ENCODE measurements around the gene TMEM37.

Gene TMEM37

DNA sequence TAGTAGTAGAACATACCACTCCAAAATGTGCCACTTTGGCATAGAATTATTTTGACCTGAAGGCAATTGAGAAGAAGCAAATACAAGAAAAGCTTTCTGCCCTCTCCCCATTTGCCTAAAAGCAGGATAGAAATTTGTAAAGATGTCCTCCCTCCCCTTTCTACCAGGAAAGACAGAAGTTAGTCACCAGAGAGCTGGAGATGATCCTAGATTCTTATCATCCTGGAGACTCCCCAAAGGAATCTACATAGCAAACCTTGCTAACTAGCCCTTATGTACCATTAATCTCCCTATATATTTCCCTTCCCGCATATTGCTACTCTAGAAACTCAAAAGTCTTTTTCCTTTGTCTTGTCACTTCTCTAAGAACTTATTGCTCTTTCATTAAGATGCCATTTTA lies 12.6 kb upstream of the TMEM37 start:
- no peak for DNase-seq

GRCh38 chr2:119419803-119420508 lies 11.7 kb upstream of the TMEM37 start:
- DNase-seq, result no peak

DNA sequence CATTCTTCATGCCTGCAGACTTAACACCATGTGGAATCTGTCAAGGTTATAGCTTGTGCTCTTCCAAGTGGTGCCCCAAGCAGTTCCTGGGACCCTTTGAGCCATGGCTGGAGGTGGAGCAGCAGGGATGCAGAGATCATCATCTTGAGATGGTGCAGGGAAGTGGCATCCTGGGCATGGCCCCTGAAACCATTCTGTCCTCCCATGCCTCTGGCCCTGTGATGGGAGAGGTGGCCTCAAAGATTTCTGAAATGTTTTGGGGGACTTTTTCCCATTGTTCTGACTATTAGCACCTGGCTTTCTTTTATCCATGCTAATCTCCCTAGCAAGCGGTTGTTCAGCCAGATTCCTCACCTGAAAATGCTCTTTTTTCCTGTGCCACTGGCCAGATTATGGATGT lies 10.3 kb upstream of the TMEM37 start:
- no peak for DNase-seq

DNA sequence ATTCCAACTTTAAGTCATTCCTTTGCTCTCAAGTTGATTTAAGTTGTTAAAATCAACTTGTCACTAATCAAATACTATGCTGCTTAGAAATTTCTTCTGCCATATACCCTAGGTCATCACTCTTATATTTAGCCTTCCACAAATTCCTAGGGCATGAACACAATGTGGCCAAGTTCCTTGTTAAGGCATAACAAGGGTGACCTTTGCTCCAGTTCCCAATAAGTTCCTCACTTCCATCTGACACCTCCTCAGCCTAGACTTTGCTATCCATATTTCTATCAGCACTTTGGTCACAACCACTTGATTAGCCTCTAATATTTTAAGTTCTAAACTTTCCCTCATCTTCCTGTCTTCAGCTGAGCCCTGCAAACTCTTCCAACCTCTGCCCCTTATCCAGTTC lies 9.9 kb upstream of the TMEM37 start:
- no peak for DNase-seq

DNA sequence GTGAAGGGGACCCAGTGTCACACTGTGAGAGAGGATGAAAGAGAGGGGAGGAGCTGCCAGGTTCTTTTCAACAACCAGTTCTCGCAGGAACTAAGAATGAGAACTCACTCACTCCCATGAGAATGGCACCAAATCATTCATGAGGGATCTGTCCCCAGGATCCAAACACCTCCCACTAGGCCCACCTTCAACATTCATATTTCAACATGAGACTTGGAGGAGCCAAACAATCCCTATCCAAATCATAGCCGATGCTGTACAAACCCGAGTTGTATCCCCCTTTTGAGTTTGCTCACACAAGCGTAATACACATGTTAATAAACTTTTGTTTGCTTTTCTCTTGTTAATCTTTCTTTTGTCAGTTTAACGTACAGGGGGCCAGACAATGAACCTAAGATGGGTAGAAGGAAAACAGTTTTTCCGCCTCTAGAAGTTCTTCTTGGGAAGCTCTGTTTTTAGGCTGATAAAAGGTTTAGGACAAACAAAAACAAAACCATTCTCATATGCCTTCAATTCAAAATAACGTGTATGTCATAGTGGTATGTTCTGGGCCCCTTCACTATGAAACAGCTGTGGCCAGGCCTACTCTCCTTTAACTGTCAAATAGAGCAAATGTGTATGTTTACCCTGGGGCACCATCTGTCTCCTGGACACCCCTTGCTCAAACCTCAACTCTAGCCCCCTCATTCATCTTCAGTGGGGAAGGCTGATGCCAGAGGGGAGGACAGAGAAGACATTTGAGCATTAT lies 9.1 kb upstream of the TMEM37 start:
- DNase-seq, result no peak

- no peak for DNase-seq
Observed at GRCh38 chr2:119423108-119423444, 8.6 kb upstream of the TMEM37 start.

- DNase-seq, result no peak
Observed at GRCh38 chr2:119423811-119424210, 7.8 kb upstream of the TMEM37 start.

DNA sequence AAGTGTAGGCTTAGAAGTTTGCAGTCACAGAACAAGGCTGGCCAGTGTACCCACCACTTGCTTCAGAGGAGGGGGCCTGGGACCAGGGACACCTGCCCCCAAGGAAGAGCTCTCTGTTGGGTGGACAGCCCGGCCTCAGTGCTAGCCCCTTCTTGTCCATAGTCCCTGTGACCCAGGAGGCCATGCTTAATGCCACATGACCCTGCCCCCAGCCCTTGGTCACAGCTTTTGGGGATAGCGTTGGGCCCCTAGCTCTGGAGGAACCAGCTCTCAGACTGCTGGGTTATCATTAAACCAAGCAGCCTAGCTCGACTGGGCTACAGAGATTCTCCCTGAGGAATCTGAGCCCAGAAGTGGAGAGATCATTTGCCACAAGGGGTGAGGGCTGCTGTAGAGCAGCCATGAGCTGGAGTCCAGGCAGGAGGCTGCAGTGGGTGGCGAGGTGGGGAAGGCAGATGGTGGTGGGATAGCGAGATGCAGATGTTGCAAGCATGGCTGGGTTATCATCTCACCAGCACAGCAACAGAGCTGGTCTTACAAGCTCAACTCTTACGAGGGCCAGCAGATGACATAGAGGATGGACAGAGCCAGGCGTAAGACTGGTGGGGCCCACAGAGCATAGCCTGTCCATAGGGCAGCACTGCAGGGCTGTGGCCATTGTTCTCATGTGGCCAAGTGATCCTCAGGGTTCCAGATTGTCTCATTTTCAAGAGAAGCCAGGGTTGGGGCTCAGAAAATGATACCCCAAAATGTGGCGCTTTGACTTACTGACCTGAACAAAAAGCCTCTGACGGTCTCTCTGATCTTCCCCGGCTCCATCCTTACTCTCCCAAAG lies 7.2 kb upstream of the TMEM37 start:
- no peak for DNase-seq

GRCh38 chr2:119425119-119425405 lies 6.6 kb upstream of the TMEM37 start:
- no peak for DNase-seq

- DNase-seq, result no peak
Observed at GRCh38 chr2:119425620-119426395, 5.8 kb upstream of the TMEM37 start.

DNA sequence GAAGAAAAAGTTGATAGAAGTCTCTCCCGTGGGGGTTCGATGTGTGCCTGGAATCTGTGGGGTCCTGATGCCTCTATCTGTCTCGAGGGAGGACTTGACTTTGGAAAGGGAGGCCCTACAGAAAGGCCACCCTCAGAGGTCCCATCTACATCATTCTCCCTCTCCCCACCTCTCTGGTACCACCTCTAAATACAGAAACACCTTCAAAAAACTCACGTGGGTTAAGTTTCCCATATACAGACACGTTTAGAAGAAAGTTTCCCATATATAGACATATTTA lies 5.3 kb upstream of the TMEM37 start:
- no peak for DNase-seq

DNA sequence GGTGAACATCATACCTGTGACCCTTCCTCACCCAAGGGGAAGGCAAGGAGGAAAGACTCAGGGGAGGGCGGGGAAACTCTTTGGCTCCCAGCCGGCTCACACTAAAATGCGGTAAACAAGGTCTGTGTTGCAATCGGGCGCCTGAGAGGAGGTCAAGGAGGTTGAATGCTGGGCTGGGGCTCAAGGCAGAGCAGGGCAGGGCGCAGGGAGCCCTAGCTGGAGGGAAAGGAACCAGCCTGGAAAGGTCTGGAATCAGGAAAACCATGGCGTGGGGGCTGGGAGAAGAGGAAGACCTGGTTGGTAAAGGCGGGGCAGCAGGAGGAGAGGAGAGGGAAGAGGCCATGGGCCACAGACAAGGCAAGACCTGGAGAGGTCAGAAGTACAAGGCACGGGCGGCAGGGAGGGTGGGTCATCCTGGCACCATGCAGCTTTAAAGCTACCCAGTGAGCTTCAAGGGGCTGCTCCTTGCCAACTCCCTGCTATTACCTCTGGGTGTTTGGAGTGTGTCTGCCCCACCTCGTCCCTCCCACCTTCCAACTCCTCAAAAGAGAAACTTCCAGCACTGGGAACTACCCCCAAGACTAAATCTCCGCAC lies 4.8 kb upstream of the TMEM37 start:
- no peak for DNase-seq

GRCh38 chr2:119427756-119428155 lies 3.9 kb upstream of the TMEM37 start:
- no peak for DNase-seq

GRCh38 chr2:119428488-119429224 lies 3.0 kb upstream of the TMEM37 start:
- DNase-seq, result no peak

DNA sequence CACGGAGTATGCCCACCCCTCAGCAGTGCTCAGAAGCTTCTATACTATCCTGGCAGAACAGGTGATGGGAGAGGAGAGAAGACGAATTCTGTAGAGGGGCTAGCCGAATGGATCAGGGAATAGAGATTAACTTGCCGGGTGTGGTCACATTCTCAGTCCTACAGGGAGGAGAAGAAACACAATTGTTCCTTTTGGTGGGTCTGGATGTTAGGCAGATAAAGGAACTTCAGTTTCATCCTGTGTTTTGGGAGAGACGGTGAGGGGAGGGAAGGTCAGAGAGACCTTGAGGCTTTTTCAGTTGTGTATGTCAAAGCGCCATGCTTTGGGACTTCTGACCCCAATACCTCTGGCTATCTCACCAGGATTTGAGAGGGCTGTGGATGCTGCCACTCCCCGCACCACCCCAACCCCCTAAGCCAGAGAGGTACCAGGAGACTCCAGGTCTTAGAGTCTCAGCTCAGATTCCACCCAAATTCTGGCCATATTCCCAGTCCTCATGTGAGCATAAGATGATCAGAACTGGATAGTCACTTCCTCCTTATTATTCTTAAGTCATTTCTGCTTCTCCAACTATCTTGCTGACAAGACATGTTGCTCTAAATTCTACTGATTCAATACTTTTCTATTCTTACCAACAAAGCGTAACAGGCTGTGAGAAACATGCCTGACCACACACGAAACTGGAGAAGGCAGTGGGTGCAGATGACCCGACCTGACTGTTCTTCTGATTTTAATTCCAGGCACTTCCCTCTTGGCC lies 2.3 kb upstream of the TMEM37 start:
- DNase-seq, result no peak

DNA sequence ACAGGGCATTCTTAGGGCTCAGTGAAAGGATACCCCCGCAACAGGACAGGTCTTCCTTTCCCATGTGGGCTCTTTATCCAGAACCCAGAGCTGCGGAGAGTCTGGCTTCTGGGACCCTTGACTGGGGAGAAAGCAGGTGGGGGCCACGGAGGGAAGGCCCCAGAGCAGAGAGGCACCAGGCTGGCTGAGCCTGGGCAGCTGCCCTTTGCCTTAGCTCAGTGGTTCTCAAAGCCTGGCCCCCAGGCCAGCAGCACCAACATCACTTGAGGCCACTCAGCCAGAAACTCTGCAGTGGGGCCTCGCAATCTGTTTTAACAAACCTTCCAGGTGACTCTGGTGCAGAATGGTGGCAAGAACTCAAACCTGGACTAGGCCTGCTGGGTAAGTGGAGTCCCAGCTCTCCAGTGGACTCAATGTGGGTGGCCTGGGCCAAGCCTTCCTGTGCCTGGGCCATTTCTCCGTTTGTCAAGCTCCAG lies 1.6 kb upstream of the TMEM37 start:
- DNase-seq, result no peak

GRCh38 chr2:119431976-119432850 lies 559 bp downstream of the TMEM37 start:
- DNase-seq, result no peak

- no peak for DNase-seq
Observed at GRCh38 chr2:119432851-119433522, 1.3 kb downstream of the TMEM37 start.

- DNase-seq, result no peak
Observed at GRCh38 chr2:119433636-119434327, 2.1 kb downstream of the TMEM37 start.

Measured in activated CD4-positive, alpha-beta T cell treated with anti-CD3 and anti-CD28 coated beads, Interleukin-2, amount 50 U/mL, for 1 hour (primary cell).